ENCODE results near the gene MAP4K5. TPM values are rescaled to one million over a fixed set of nuclear protein-coding genes. Genes with fewer than 3 reads are reported as not detected.
A peak's percentile ranks its signal among the peaks of the same experiment; 100 is the strongest.
"Not testable (repeated sequence)": the region's sequence is repeated elsewhere in the genome, so short reads cannot be mapped to it uniquely, and the experiment has no call there.

MAP4K5 gene
- 73.4 TPM for polyA plus RNA-seq (2013, experiment 1 of 2; ENCODE audit: insufficient read length)
- 83.1 TPM for polyA plus RNA-seq (2013, experiment 2 of 2; ENCODE audit: insufficient read length)

DNA sequence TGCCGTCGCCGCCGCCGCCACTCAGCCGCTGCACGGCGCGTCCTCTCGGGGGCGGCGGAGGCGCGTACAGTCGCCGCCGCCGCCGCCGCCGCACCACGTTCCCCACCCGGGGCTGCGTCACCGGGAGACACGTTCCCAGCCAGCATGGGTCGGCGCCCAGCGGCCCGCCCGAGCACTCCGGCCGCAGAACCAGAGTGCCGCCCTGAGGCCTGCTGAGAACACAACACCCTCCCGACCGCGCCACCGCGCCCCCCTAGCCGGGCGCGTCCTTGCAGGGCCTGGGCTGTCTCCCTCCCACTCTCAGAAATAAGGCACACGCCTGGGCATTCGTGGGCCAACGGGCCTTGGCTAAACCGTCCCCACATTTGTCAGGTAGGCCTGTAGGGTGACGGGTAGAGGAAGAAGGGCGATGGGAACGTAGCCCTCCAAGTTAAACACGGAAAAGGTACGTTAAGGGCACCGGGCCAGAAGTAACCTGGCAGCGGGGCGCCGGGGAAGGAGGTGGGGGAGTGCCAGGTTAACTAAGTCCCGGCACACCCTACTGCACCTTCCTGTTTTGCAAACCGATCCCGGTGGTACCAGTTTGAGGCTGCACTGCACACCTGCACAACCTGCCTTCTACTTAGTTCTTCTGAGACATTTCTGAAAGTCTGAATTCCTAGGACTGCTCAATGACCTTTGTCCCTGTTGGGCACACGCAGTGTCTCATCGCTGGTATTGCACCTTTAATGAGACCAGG, at the start of gene MAP4K5:
Gene MAP4K5 (minus strand): TSS at position 68 of the 739 bp plus-strand sequence. CDS start 520 bp downstream, outside the sequence.
- DNase-seq = peak; percentile 94

GRCh38 chr14:50578433-50578832, 46.1 kb upstream of the MAP4K5 start:
- DNase-seq = no peak

- no peak for DNase-seq
Measured at GRCh38 chr14:50577982-50578381, 45.6 kb upstream of the MAP4K5 start.

DNA sequence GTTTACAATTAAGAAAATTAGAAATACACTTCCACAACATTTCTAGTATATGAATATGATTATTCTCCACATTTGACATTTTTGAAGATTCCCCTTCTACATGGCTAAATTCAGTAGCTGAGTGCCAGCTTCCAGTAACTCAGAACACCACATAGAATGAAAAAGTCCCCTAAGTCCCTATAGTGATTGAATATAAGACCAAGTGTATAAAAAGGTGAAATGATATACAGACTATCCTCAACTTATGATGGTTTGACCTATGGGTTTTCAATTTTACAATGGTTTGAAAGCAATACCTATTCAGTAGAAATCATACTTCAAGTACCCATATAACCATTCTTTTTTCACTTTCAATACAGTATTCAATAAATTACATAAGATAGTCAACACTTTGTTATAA, 43.4 kb upstream of the MAP4K5 start:
- DNase-seq = no peak

DNA sequence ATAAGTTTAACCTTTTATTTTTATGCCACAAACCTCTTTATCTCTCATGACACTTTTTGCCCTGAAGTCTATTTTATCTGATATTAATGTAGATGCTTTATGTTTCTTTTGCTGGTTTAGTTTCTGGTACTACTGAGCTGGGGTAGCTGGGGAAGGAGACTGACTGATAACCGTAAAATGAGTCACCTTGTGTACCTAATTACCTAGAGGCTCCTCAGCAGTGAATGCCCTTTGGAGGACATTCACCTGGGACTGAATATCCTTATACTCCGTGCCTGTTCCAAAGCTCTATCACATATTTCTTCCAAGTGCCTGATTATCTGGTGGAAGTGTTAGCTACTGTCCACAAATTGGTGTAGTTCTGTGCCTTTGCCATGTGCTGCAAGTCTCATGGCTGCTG, 41.5 kb upstream of the MAP4K5 start:
- no peak for DNase-seq

DNA sequence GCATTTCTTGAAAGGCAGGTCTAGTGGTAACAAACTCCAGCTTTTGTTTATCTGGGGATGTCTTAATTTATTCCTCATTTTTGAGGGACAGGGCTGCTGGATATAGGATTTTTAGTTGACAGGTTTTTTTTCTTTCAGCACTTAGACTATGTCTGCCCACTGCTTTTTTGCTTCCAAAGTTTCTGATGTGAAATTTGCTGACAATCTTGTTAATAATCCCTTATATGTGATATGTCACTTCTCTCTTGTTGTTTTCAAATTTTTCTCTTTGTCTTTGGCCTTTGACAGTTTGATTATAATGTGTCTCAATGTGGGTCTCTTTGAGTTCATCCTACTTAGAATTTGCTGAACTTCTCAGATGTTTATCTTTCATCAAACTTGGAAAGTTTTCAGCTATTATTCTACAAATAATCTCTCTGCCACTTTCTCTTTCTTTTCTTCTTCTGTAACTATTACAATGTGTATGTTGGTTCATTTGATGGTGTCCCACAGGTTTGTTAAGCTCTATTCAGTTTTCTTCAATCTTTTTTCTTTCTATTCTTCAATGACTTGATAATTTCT, 37.4 kb upstream of the MAP4K5 start:
- no peak for DNase-seq

GRCh38 chr14:50562841-50563240, 30.5 kb upstream of the MAP4K5 start:
- DNase-seq = no peak

DNA sequence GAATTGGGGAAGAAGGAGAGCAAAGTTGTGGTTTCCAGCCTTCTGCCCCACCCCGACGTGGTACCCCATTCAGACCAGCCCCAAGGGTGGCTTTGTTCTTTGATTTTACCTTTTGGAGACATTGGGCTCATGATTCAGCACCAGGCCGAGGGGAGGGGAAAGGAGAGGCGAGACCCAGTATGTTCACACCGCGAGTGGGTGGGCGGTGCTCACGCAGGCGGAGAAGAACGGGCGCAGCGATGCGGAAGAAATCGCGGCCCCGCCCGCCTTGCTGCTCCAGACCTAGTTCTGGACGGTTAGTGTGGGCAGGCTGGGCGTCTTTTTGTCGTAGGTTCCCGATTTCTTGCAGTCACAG, 28.5 kb upstream of the MAP4K5 start:
- peak; percentile 59 for DNase-seq

DNA sequence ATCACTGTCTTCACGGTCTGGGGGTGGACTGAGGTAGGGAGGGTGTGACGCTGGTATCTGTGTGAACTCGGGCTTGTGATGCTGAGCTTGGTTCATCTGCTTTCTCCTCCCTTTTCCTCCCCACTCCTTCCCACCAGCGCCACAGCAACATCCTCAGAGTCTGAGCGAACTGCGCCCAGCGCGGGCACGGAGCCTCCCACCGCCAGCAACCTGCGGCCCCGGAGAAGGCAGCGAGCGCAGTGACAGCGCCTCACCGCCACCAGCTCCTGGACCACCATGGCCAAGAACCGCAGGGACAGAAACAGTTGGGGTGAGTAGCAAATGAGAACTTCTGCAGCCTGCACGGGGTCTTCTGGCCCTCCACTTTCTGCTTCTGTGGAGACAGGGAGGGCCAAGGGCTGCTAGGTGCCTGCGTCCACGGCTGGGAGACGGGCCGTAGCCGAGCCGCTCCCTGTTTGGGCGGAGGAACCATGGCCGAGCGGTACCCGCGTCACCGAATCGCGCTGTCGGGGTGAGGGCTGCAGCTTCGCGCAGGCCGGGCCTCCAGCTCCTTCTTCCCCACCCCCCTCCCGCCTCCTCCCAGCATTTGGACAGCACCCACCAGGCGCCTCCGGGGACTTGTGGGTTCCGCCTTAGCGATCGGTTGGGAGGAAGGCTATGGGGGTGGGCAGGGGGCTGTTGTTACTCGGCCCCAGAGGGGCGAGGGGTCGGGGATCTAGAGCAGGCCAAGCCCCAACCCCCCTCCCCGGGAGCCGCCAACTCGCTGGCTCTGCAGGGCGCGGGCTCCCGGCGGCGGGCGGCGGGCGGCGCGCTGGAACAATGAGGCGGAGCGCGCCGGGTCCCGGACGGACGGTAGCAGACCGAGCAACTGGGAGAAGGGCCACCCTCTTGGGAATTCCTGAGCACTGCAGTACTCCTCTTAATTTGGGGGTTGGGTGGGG, 27.9 kb upstream of the MAP4K5 start, which contains the start of gene ATL1:
Gene ATL1 (plus strand): TSS at position 156 of the 941 bp plus-strand sequence. CDS start 121 bp downstream, at position 277.
- peak; percentile 78 for DNase-seq

DNA sequence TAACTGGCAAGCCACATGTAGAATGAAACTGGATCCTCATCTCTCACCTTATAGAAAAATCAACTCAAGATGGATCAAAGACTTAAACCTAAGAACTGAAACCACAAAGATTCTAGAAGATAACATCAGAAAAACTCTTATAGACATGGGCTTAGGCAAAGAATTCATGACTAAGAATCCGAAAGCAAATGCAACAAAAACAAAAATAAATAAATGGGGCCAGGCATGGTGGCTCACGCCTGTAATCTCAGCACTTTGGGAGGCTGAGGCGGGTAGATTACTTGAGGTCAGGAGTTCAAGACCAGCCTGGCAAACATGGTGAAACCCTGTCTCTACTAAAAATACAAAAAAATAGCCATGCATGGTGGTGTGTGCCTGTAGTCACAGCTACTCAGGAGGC, 20.4 kb upstream of the MAP4K5 start:
- DNase-seq = not testable (repeated sequence)

GRCh38 chr14:50551877-50552276, 19.5 kb upstream of the MAP4K5 start:
- DNase-seq = no peak

DNA sequence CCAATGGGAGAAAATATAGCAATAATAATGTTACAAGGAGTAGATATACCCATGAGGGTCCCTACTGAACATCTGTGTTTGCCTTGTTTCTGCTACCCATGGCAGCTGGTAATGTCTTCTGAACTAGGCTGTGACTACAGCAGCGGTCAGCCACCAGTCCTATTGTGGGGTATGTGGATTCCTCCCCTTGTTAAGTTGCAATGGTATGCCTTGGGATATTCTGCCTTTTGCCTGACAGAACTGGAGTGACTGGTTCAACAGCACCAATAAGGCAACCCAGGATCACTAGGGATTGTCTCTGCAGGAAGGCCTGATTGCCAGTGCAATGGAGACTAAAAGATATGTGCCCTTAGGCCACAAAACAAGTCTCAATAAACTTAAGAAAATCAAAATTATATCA, 17.9 kb upstream of the MAP4K5 start:
- no peak for DNase-seq

DNA sequence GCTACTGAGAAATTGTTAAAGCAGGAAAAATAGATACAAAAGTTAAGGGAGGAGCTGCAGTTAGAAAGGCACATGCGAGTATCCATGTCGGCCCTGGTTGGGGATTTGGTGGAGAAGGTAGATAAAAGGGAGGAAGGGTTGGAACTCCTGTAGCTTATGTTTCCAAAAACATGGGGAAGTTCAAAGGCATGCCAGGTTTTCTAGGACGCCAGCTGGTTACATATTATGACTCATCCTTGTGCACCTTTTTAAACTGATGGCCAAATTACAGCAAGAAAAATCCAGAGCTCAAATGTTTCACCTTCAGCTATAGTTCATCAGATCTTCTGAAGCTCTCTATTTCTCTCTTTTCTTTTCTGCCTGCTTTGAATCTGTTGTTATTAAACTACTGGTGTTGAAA, 13.2 kb upstream of the MAP4K5 start:
- DNase-seq = no peak

- DNase-seq = no peak
Measured at GRCh38 chr14:50544911-50545310, 12.5 kb upstream of the MAP4K5 start.

DNA sequence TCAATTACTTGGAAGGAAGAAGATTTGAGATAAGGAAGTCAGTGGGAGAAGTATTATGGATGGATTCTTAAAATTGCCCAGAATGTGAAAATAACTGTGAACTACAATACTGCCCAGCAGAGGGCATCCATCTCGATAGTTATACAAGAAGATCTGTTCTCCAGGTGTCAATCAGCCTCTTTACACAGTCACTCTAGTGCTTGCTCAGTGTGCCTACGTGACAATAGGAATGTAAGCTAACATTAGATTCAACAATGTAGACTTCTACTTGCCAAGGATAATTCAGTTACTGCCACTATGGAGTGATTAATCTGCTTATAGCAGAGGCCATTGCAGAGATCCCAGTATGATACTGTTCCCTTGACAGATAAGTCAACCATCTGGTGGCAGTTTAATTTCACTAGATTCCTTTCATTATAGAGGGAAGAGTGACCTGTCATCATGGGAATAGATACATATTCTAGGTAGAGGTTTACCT, 10.6 kb upstream of the MAP4K5 start:
- DNase-seq = peak; percentile 66

GRCh38 chr14:50541159-50541567, 8.8 kb upstream of the MAP4K5 start:
- DNase-seq = no peak

- DNase-seq = no peak
Measured at GRCh38 chr14:50539051-50539450, 6.7 kb upstream of the MAP4K5 start.

GRCh38 chr14:50538034-50538433, 5.7 kb upstream of the MAP4K5 start:
- DNase-seq = not testable (repeated sequence)

- DNase-seq = no peak
Measured at GRCh38 chr14:50534997-50535396, 2.6 kb upstream of the MAP4K5 start.

- no peak for DNase-seq
Measured at GRCh38 chr14:50534416-50534815, 2.0 kb upstream of the MAP4K5 start.

GRCh38 chr14:50533806-50534205, 1.4 kb upstream of the MAP4K5 start:
- DNase-seq = peak; percentile 49

DNA sequence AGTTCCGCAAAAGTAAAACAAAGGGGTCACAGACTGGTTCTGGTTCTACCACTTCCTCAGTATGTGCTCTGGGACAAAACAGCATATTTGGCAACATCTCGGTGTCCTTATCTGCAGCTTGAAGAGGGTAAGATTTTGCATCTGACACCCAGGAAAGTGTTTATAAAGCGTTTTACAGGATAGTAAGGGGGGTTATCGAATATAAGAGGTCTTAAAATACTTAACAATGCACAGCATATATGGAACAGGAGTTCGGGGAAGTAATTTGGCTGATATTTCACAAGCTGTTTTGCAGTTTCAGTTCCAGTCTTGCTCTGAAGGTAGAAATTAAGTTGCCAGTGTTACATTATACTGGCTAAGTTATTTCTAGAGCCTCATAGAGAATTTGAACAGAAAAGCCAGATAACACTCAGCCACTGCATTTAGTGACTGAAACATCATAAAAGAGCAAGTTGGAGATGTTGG, 904 bp upstream of the MAP4K5 start:
- no peak for DNase-seq

Data from fibroblast of skin of scalp (primary cell).